Effector memory CD8-positive, alpha-beta T cell (primary cell): ENCODE results near the gene PPFIA2.

Source experiments
- ATAC-seq: fragments of 150-1000 bp; cut with Tn5 transposase; replicated peaks from 2 replicates; pipeline ENCODE4 v1.10.0; 2021; ENCODE audit warnings: mild to moderate bottlenecking, moderate library complexity
- DNase-seq, 3 experiments: peaks; one replicate each; pipeline ENCODE4 v3.0.0; 2021
- H3K27ac Mint-ChIP-seq, 2 donors: one replicate each; pipeline ENCODE4 v1.8.0; 2022; ENCODE audit warnings: mild to moderate bottlenecking in 2 of 2, mixed read lengths in 2 of 2, moderate library complexity in 2 of 2
- H3K27me3 Mint-ChIP-seq, 2 donors: one replicate each; pipeline ENCODE4 v1.8.0; 2022; ENCODE audit warnings: mixed read lengths in 2 of 2
- H3K36me3 Mint-ChIP-seq: one replicate; pipeline ENCODE4 v1.8.0; 2022; ENCODE audit warnings: mild to moderate bottlenecking, moderate library complexity, mixed read lengths; ENCODE audit not compliant: insufficient read depth
- H3K4me1 Mint-ChIP-seq, 2 donors: one replicate each; pipeline ENCODE4 v1.8.0; 2022; ENCODE audit warnings: low read depth in 2 of 2, mixed read lengths in 2 of 2
- H3K4me3 Mint-ChIP-seq, 2 donors: one replicate each; pipeline ENCODE4 v1.8.0; 2022; ENCODE audit warnings: mild to moderate bottlenecking in 2 of 2, mixed read lengths in 2 of 2, moderate library complexity in 2 of 2
- H3K9me3 Mint-ChIP-seq, 2 donors: one replicate each; pipeline ENCODE4 v1.8.0; 2022; ENCODE audit warnings: mixed read lengths in 2 of 2

Gene PPFIA2

DNA sequence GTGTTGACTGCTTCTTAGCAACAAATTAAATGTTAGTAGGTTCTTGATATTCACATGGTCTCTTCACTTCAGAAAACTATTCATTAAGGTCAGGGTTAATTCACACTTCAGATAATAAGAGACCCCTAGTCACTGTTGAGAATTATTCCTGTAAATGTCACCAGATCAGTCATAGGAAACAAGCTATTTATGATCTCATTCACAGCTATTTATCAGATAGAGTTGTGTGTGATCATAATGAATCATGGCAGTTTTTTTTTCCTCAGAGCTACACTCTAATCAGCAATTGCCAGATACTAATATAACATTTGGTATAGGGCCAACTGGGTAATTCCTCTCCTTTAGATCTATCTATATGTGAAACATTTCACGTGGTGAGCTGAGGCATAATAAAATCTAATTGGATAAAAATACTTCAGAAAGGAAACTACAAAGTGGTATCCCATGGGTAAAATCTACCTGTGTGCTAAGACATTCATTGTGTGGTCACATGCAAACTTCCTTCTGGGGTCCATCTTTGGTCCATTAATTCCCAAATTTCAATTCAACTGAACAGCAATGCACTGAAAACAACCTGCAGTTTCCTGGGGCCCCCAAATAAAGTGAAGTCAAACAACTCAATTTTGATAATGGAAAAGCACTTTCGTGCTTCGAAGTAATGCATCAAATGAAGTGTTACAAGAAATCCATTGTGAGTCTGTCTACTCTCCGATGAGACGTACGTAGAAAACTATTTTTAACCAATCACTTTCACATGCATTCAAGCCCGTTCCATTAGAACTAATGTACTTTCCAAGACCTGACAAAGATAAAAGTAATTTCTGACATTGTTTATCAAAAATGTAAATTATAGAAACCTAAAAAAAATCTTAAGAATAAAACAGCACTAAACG lies 484.3 kb downstream of the PPFIA2 start:
- no peak overlapping the region for H3K4me3 Mint-ChIP-seq
- H3K27me3 Mint-ChIP-seq = no peaks in the 10 kb centered on the region
- H3K27ac Mint-ChIP-seq = no peak overlapping the region
- peaks cover 6 to 7% of the 10 kb centered on the region in 2 donors for H3K9me3 Mint-ChIP-seq
- DNase-seq (no peak), ATAC-seq (no peak)
- no peaks in the 10 kb centered on the region for H3K4me1 Mint-ChIP-seq
- no peaks in the 10 kb centered on the region for H3K36me3 Mint-ChIP-seq

DNA sequence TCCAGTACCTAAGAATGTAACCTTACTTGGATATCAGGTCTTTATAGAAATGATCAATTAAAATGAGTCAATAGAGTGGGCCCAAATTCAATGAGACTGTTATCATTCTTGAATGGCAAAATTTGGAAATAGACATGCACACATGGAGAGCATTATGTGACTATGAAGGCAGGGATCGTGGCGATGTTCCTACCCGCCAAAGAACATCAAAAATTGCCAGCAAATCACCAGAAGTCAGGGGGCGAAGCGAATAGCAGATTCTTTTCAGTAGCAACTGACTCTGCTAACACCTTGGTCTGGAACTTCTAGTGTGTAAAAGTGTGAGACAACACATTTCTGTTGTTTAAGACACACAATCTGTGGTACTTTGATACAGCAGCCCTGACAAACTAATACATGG lies 488.8 kb downstream of the PPFIA2 start:
- Mint-ChIP-seq H3K4me1 (no peaks in the 10 kb centered on the region), H3K4me3 (no peak overlapping the region)
- no peak for ATAC-seq

DNA sequence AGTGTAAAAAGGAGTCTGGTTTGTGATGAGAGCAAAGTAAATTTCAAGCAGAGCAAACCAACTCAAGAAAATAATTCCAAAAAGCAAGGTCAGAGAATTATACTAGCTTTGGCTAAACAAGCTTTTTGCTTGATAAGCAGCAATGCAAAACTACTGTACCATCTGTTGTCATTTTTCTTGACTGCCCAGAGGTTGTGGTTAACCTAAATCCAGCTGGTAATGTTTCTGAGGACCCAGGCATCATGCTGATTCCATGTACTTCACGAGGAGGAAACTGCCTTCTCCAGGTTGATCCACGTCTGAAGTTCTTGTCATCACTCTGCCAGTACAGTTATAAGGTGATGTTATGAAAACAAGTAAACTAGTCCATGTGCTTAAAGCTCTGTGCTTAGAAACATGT lies 496.1 kb downstream of the PPFIA2 start:
- peaks cover 3 to 6% of the 10 kb centered on the region in 2 donors for H3K9me3 Mint-ChIP-seq
- H3K36me3 Mint-ChIP-seq = no peaks in the 10 kb centered on the region
- no peak for DNase-seq
- no peak overlapping the region for H3K27ac Mint-ChIP-seq
- H3K27me3 Mint-ChIP-seq = no peaks in the 10 kb centered on the region
- ATAC-seq = no peak
- no peak overlapping the region for H3K4me3 Mint-ChIP-seq
- H3K4me1 Mint-ChIP-seq = no peaks in the 10 kb centered on the region

More for the DNA sequence above, 488.8 kb downstream of the PPFIA2 start:
- H3K9me3 Mint-ChIP-seq = peaks cover 0 to 4% of the 10 kb centered on the region in 2 donors
- H3K27me3 Mint-ChIP-seq = no peaks in the 10 kb centered on the region
- no peaks in the 10 kb centered on the region for H3K36me3 Mint-ChIP-seq
- DNase-seq = no peak
- H3K27ac Mint-ChIP-seq = no peak overlapping the region

DNA sequence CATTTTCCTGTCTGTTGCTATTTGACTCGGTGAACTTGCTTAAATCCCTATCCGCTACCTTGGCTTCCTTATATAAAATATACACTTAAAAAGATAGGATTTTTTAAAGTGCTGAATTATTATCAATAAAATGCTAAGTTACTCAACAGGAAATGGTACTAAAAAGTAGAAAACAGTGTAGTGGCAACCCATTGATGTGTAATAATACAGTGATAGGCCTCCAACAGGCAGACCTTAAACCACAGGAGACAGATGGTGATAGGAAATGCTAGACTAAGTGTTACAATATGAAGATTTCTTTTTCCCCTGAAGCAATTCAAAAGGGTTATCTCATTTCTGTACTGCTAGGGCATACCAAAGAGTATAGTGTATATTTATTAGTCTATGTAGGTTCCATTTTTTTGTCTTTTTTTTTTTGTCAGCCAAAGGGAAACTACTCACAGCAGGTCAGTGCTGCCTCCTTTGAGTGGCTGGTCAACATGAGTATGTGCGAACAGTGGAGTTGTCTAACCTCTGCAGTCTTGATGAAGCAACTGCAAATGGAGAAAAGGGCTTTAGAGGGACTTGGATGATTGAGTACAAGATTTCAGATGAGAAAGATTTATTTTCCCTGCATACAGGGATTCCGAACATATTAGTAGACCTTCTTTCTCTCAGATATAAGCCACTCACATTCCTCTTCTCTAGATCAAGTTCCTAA lies 497.5 kb downstream of the PPFIA2 start:
- no peak for ATAC-seq
- Mint-ChIP-seq H3K27me3 (no peaks in the 10 kb centered on the region), H3K36me3 (no peaks in the 10 kb centered on the region), H3K4me3 (no peak overlapping the region), H3K27ac (no peak overlapping the region), H3K9me3 (peaks cover 3 to 6% of the 10 kb centered on the region in 2 donors), H3K4me1 (no peaks in the 10 kb centered on the region)
- no peak for DNase-seq

DNA sequence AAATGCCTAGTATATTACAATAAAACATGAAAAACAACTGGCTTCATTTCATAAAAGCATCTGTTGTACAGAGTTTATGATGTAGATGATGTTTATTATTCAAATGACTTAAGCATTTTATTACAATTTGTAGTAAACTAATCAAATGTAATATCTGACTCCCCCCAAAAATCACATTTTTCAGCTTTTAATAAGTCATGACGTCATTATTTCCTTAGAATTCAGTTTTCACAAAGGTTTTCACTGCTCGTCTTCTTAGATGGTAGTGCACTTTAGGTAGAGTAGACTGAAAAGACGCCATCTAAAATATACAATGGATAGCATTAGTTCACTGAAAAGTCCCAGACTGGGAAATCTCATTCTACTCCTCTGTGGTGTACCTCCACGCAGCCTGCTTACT lies 499.8 kb downstream of the PPFIA2 start:
- no peaks in the 10 kb centered on the region for H3K36me3 Mint-ChIP-seq
- no peaks in the 10 kb centered on the region for H3K4me1 Mint-ChIP-seq
- peaks cover 3 to 4% of the 10 kb centered on the region in 2 donors for H3K9me3 Mint-ChIP-seq
- ATAC-seq = no peak
- DNase-seq = no peak
- no peak overlapping the region for H3K4me3 Mint-ChIP-seq
- no peak overlapping the region for H3K27ac Mint-ChIP-seq
- H3K27me3 Mint-ChIP-seq = no peaks in the 10 kb centered on the region

DNA sequence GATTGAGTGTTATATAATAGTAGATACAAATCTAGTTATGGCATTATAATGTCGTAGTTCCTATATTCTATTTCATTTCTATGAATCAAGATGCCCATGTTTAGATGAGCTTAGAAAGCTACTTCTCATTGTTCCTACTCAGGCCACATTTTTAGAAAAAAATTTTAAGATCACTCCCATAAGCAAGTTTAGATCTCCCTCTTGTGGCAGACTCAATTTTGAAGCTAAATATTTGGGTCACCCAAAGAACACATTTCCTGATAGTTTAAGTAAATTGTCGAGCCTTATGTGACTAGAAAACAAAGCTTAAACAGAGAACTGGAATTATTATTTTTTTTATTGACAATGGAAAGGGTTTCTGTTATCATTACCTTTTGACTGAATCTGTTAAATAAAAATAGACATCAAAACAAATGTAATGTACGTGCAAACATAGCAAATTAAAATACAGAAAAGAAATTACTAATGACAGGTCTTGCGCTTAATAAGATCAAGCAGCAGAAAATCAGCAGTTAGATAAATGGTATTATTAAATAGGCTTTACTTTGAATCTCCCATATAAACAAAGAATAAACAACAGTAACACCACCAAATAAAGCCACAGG lies 501.1 kb downstream of the PPFIA2 start:
- Mint-ChIP-seq H3K27ac (no peak overlapping the region), H3K4me1 (no peaks in the 10 kb centered on the region), H3K9me3 (no peaks in the 10 kb centered on the region), H3K4me3 (no peak overlapping the region), H3K36me3 (no peaks in the 10 kb centered on the region), H3K27me3 (no peaks in the 10 kb centered on the region)
- ATAC-seq (no peak), DNase-seq (no peak)

DNA sequence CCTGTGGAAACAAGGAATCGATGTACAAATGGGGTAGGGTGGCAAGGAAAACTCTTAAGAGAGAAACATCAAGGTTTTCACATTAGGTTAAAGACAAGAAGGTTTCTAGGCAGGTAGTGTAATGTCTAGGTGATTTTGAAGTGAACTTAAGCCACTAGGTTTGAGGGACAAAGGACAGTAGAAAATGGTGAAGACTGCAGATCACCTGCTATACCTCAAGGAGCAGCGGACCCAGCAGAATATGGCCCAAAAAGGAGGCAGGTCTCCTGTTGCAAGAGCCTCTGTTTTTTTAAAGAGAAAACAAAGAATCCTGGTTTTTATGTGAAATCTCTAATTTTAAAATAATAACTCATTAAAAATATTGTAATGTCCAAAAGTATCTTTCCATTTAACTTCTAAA lies 503.2 kb downstream of the PPFIA2 start:
- Mint-ChIP-seq H3K27ac (no peak overlapping the region), H3K4me1 (no peaks in the 10 kb centered on the region), H3K4me3 (no peak overlapping the region), H3K9me3 (peaks cover 2% of the 10 kb centered on the region in 2 donors), H3K36me3 (no peaks in the 10 kb centered on the region), H3K27me3 (no peaks in the 10 kb centered on the region)
- DNase-seq (no peak), ATAC-seq (no peak)

DNA sequence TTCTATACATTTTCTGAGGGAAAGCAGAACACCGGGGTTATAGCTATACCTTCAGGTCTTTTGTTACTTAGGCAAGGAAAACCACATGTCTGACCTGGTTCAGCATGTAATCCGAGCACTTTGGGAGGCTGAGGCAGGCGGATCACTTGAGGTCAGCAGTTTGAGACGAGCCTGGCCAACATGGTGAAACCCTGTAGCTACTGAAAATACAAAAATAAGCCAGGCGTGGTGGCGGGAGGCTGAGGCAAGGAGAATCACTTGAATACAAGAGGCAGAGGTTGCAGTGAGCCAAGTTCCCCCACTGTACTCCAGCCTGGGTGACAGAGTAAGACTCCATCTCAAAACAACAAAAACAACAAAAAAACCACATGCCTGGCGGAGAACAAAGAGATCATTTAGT lies 503.7 kb downstream of the PPFIA2 start:
- no peak overlapping the region for H3K27ac Mint-ChIP-seq
- peaks cover 4 to 7% of the 10 kb centered on the region in 2 donors for H3K9me3 Mint-ChIP-seq
- H3K4me1 Mint-ChIP-seq = no peaks in the 10 kb centered on the region
- no peaks in the 10 kb centered on the region for H3K36me3 Mint-ChIP-seq
- DNase-seq (no peak), ATAC-seq (no peak)
- H3K4me3 Mint-ChIP-seq = no peak overlapping the region
- no peaks in the 10 kb centered on the region for H3K27me3 Mint-ChIP-seq

DNA sequence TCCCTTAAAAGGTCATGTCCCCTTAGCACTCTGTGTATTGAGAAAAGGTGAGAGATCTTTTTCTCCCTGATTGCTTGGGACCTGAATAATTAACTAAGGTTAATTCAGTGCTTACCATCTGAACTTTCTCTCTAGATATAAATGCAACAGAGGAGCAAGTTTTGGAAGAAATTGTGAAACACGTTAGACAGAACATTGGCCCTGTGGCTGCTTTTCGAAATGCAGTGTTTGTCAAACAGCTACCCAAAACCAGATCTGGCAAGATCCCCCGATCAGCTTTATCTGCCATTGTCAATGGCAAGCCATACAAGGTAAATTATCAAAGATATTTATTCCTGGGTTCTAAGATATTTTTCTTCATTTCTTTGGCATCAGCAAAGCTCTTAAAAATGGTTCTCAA lies 505.8 kb downstream of the PPFIA2 start:
- ATAC-seq (no peak), DNase-seq (no peak)
- no peaks in the 10 kb centered on the region for H3K36me3 Mint-ChIP-seq
- peaks cover 5 to 8% of the 10 kb centered on the region in 2 donors for H3K9me3 Mint-ChIP-seq
- no peak overlapping the region for H3K4me3 Mint-ChIP-seq
- H3K27ac Mint-ChIP-seq = no peak overlapping the region
- H3K4me1 Mint-ChIP-seq = no peaks in the 10 kb centered on the region
- no peaks in the 10 kb centered on the region for H3K27me3 Mint-ChIP-seq

DNA sequence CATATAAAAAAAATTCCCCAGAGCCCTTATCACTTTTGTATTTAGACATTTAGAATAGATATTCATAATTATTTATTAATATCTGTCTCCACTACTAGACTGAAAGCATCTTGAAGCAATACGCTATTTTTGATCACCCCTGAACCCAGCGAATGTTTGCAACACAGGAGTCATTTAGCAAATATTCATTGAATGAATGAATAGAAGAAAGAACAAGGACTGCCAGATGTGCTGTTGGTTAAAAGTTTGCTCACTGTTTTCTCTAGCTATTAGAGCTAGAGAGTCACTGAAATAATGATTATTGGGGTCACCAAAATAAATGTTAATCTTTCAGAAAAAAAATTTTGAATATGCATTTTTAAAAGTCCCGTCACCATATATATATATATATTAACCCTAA lies 506.9 kb downstream of the PPFIA2 start:
- Mint-ChIP-seq H3K9me3 (peaks cover 6 to 8% of the 10 kb centered on the region in 2 donors), H3K4me1 (no peaks in the 10 kb centered on the region), H3K27ac (no peak overlapping the region), H3K4me3 (no peak overlapping the region), H3K27me3 (no peaks in the 10 kb centered on the region), H3K36me3 (no peaks in the 10 kb centered on the region)
- ATAC-seq (no peak), DNase-seq (no peak)

DNA sequence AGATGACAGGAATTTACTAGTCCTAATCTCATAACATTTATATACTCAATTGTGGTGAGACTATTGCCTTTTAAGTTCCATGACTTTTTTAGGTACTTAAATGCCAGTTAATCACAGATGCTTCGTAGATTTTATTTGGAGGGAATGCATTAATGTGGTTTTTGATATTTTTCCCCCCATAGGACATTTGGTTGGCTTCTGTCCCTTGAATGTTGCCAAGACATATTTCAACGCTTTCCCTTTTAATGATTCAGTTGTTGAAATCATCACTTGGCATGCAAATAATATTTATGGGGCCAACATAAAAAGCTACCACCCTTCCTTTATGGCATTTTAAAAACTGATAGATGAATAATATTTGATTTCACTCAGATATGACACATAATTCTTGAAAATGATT lies 509.2 kb downstream of the PPFIA2 start:
- ATAC-seq = no peak
- H3K27ac Mint-ChIP-seq = no peak overlapping the region
- DNase-seq = no peak
- no peaks in the 10 kb centered on the region for H3K36me3 Mint-ChIP-seq
- H3K4me3 Mint-ChIP-seq = no peak overlapping the region
- no peaks in the 10 kb centered on the region for H3K4me1 Mint-ChIP-seq
- H3K27me3 Mint-ChIP-seq = no peaks in the 10 kb centered on the region
- peaks cover 9 to 12% of the 10 kb centered on the region in 2 donors for H3K9me3 Mint-ChIP-seq

DNA sequence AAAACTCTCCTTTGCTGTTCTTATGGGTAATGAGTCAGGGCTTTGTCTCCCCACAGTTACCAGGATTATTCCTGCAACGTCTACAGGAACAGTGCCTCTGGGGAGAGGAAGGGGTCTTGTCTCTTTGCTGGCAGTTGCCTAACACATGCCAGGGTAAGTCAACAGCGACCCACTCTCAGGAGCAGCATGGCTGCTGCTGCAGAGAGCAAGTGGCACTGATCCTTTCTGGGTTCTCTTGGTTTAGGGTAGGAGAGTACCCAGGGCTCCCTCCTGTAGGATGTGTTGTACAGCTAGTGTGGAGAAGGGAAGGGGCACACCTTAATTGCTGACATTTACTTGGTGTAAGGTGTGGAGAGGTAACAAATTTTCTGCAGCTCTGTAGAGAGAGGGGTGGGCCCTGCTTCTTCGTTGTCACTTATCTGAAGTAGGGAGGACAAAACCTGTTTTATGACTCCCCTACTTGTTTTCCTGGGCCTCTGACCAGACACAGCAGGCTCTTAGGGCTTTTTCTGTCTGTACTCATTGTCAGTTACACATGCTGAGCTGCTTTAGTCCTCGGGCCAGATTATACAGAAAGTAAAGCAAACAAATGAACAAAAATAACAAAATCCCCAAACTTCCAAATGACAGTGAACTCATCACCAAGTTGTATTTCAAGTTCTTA lies 513.1 kb downstream of the PPFIA2 start:
- Mint-ChIP-seq H3K4me3 (no peak overlapping the region), H3K36me3 (no peaks in the 10 kb centered on the region), H3K27me3 (no peaks in the 10 kb centered on the region), H3K27ac (no peak overlapping the region), H3K9me3 (peaks cover 13 to 18% of the 10 kb centered on the region in 2 donors), H3K4me1 (no peaks in the 10 kb centered on the region)
- no peak for DNase-seq
- no peak for ATAC-seq

DNA sequence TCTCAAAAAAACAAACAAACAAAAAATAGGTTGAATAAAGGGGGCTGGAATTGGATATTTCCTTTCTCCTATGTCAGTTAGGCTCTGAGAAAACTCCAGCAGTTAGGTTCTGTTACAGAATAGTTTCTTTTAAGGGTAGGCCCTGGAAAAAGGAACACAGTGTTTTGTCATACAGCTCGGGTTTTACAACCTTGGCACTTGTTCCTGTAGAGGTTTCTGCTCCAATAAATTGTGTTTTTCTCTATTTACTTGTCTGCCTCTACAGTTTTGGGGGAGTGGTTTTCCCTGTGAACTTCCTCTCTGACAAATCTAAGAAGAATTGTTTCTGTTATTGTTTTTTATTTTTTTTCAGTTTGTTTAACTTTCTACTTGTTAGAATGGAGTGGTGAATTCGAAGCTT lies 513.7 kb downstream of the PPFIA2 start:
- peaks cover 11 to 12% of the 10 kb centered on the region in 2 donors for H3K9me3 Mint-ChIP-seq
- ATAC-seq = no peak

More for the DNA sequence above, 513.7 kb downstream of the PPFIA2 start:
- H3K4me3 Mint-ChIP-seq = no peak overlapping the region
- no peak for DNase-seq
- H3K36me3 Mint-ChIP-seq = no peaks in the 10 kb centered on the region
- no peaks in the 10 kb centered on the region for H3K27me3 Mint-ChIP-seq
- no peaks in the 10 kb centered on the region for H3K4me1 Mint-ChIP-seq
- no peak overlapping the region for H3K27ac Mint-ChIP-seq
